ENCODE data around the gene DTNA.
"Not testable (repeated sequence)": the region's sequence is repeated elsewhere in the genome, so short reads cannot be mapped to it uniquely, and the experiment has no call there.

DTNA gene

GRCh38 chr18:34911661-34912384 is 201.7 kb downstream of the DTNA start:
- no peak for DNase-seq

- no peak for DNase-seq
These were observed 204.0 kb downstream of the DTNA start for GRCh38 chr18:34913837-34914661.

- DNase-seq = no peak
These were observed 204.9 kb downstream of the DTNA start for GRCh38 chr18:34915046-34915445.

- not testable (repeated sequence) for DNase-seq
These were observed 206.4 kb downstream of the DTNA start for GRCh38 chr18:34916539-34916938.

- DNase-seq = no peak
These were observed 208.8 kb downstream of the DTNA start for GRCh38 chr18:34918856-34919255.

- DNase-seq = no peak
These were observed 211.1 kb downstream of the DTNA start for GRCh38 chr18:34921226-34921625.

- no peak for DNase-seq
These were observed 211.8 kb downstream of the DTNA start for GRCh38 chr18:34921811-34922385.

- not testable (repeated sequence) for DNase-seq
These were observed 212.5 kb downstream of the DTNA start for GRCh38 chr18:34922594-34922993.

- no peak for DNase-seq
These were observed 213.8 kb downstream of the DTNA start for GRCh38 chr18:34923911-34924310.

GRCh38 chr18:34926683-34927082 is 216.6 kb downstream of the DTNA start:
- DNase-seq = no peak

GRCh38 chr18:34928088-34928753 is 218.1 kb downstream of the DTNA start:
- no peak for DNase-seq

- no peak for DNase-seq
These were observed 218.7 kb downstream of the DTNA start for GRCh38 chr18:34928754-34929335.

GRCh38 chr18:34929336-34929780 is 219.3 kb downstream of the DTNA start:
- no peak for DNase-seq

GRCh38 chr18:34932363-34932762 is 222.3 kb downstream of the DTNA start:
- DNase-seq = no peak

GRCh38 chr18:34932792-34933466 is 222.8 kb downstream of the DTNA start:
- no peak for DNase-seq

- DNase-seq = no peak
These were observed 224.0 kb downstream of the DTNA start for GRCh38 chr18:34933909-34934661.

GRCh38 chr18:34936772-34937171 is 226.7 kb downstream of the DTNA start:
- DNase-seq = no peak

- DNase-seq = no peak
These were observed 228.0 kb downstream of the DTNA start for GRCh38 chr18:34938090-34938489.
